ENCODE measurements around the gene EMID1.

DNA sequence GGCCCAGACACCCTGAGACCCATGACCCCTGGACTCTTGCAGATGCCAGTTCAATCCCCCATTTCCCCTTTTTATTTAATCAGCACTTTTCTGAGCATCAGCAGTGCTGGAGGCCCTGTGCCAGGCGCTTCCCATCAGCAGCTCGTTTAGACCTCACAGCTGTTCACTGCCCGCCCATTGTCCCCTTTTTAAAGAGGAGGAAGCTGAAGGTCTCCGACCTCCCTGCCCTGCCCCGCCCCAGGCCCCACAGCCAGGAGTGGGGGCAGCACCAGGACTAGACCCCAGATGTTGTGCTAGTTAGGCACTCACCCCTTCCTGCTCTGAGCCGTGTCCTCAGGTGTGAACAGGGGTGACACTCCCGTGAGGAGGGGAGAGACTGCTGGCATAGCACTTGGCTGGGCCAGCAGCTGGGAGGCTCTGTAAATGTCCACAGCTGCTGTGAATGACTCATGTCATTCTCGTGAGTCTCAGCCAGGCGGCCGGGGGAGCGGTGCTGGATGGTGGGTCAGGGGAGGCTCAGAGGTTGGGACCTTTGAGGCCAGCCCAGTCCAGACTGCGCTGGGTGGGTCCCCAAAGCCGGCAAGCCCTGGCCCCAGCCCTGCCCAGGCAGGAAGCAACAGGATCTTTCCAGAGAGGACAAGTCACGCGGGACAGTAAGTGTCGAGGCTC lies 19.9 kb downstream of the EMID1 start:
- no peak for TF ChIP-seq POLR2A (IDR thresholded peaks at IDR 0.05)
- TF ChIP-seq POLR2AphosphoS5 (IDR thresholded peaks at IDR 0.05) = peak in 1 of 3 donors; percentile 35
- TF ChIP-seq, protein P1, sequence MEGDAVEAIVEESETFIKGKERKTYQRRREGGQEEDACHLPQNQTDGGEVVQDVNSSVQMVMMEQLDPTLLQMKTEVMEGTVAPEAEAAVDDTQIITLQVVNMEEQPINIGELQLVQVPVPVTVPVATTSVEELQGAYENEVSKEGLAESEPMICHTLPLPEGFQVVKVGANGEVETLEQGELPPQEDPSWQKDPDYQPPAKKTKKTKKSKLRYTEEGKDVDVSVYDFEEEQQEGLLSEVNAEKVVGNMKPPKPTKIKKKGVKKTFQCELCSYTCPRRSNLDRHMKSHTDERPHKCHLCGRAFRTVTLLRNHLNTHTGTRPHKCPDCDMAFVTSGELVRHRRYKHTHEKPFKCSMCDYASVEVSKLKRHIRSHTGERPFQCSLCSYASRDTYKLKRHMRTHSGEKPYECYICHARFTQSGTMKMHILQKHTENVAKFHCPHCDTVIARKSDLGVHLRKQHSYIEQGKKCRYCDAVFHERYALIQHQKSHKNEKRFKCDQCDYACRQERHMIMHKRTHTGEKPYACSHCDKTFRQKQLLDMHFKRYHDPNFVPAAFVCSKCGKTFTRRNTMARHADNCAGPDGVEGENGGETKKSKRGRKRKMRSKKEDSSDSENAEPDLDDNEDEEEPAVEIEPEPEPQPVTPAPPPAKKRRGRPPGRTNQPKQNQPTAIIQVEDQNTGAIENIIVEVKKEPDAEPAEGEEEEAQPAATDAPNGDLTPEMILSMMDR (IDR thresholded peaks at IDR 0.05) = no peak
